Activated CD4-positive, alpha-beta memory T cell treated with anti-CD3 and anti-CD28 coated beads, Interleukin-2, amount 10 ng/mL, durations not matched to agents 7 days and 5 days (primary cell): Measurements from ENCODE around the gene ARRB1. TPM values are rescaled to one million over a fixed set of nuclear protein-coding genes. Genes with fewer than 3 reads are reported as not detected.

Experiments
- CTCF ChIA-PET: fragments of 350-600 bp; sonication (Branson Sonifier 250); formaldehyde crosslinking; loops from one replicate; lab custom pipeline; 2021; ENCODE audit warnings: antibody characterized with exemption, inconsistent platforms; lab: Charles Lee
- POLR2A ChIA-PET: fragments of 350-600 bp; sonication (Branson Sonifier 250); formaldehyde crosslinking; loops from one replicate; lab custom pipeline; 2021; ENCODE audit warnings: antibody characterized with exemption; lab: Charles Lee
- DNase-seq: peaks from one replicate; pipeline ENCODE4 v3.0.0-alpha.2; 2020
- H3K27ac Mint-ChIP-seq: one replicate; pipeline ENCODE4 v1.8.0; 2021; ENCODE audit warnings: mild to moderate bottlenecking, mixed read lengths
- H3K27me3 Mint-ChIP-seq: one replicate; pipeline ENCODE4 v1.8.0; 2021; ENCODE audit warnings: mixed read lengths
- H3K36me3 Mint-ChIP-seq: one replicate; pipeline ENCODE4 v1.8.0; 2021; ENCODE audit warnings: low read depth, mixed read lengths
- H3K4me1 Mint-ChIP-seq: one replicate; pipeline ENCODE4 v1.8.0; 2021; ENCODE audit warnings: mixed read lengths
- H3K4me3 Mint-ChIP-seq: one replicate; pipeline ENCODE4 v1.8.0; 2021; ENCODE audit warnings: mild to moderate bottlenecking, mixed read lengths
- H3K9me3 Mint-ChIP-seq: one replicate; pipeline ENCODE4 v1.8.0; 2021; ENCODE audit warnings: mixed read lengths
- total RNA-seq, 2 experiments: library from RNA; stranded (reverse); gene quantifications; one replicate each; pipeline ENCODE4 v1.2.3, GENCODE V29; 2021

The ARRB1 gene
- total RNA-seq, 2 experiments from 2014 or later: 13.4 to 19.0 TPM

- H3K27me3 Mint-ChIP-seq: peaks cover 19% of the 10 kb centered on the region
- CTCF ChIA-PET: interaction anchor here (1.3 kb wide), 1 partner anchor 93 kb away, joined by 6 read pairs; no protein-coding TSS in a partner anchor
- H3K4me1 Mint-ChIP-seq: no peaks in the 10 kb centered on the region
- POLR2A ChIA-PET: no interaction called here
- peak; percentile 38 for DNase-seq
- no peak overlapping the region for H3K4me3 Mint-ChIP-seq
- no peaks in the 10 kb centered on the region for H3K9me3 Mint-ChIP-seq
- no peak overlapping the region for H3K27ac Mint-ChIP-seq
- no peaks in the 10 kb centered on the region for H3K36me3 Mint-ChIP-seq
Measured at GRCh38 chr11:75233754-75234172, 117.7 kb downstream of the ARRB1 start.

- H3K4me1 Mint-ChIP-seq: no peaks in the 10 kb centered on the region
- no peak overlapping the region for H3K4me3 Mint-ChIP-seq
- no peaks in the 10 kb centered on the region for H3K36me3 Mint-ChIP-seq
- POLR2A ChIA-PET: no interaction called here
- no peaks in the 10 kb centered on the region for H3K9me3 Mint-ChIP-seq
- no peak overlapping the region for H3K27ac Mint-ChIP-seq
- peaks cover 8% of the 10 kb centered on the region for H3K27me3 Mint-ChIP-seq
- CTCF ChIA-PET: no interaction called here
- DNase-seq: no peak
Measured at GRCh38 chr11:75230621-75231020, 120.8 kb downstream of the ARRB1 start.

DNA sequence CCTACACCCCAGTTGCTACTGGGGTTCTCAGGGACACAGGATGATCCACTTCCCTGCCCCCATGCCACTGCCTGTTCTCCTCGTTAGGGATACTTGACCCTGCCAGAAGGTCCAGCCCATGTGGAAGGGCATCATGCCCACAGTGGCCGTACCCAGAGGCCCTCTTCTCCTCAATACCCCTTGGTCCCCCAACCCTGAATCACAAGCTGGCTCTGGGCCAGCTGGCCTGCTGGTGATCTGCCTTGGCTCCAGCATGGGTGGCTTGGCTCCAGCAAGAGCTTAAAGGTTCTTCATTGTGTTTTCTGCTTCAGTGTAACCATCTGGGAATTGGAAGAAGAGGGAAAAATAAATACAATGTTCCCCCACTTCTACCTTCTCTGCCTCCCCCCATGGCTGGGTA, 122.0 kb downstream of the ARRB1 start:
- no peaks in the 10 kb centered on the region for H3K4me1 Mint-ChIP-seq
- H3K9me3 Mint-ChIP-seq: no peaks in the 10 kb centered on the region
- H3K4me3 Mint-ChIP-seq: no peak overlapping the region
- peaks cover 5% of the 10 kb centered on the region for H3K27me3 Mint-ChIP-seq
- ChIA-PET POLR2A (no interaction called here), CTCF (interaction anchor here (1.3 kb wide), 1 partner anchor 19 kb away, joined by 4 read pairs; no protein-coding TSS in a partner anchor)
- no peaks in the 10 kb centered on the region for H3K36me3 Mint-ChIP-seq
- DNase-seq: no peak
- H3K27ac Mint-ChIP-seq: no peak overlapping the region

DNA sequence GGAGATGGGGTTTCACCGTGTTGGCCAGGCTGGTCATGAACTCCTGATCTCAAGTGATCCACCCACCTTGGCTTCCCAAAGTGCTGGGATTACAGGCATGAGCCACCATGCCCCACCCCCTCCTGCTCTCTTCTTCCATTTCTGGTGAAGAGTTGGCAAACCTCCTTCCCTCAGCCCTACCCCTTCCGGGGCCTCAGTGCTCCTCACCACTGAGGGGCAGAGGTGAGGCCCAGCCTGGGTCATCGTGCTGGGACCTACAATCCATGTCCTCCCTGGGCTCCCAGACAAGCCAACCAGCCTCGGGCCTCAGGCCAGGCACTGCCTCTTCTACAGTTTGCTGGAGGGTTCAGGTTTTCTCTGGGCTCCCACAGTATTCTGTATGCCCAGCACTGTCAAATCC, 125.7 kb downstream of the ARRB1 start:
- Mint-ChIP-seq H3K4me3 (no peak overlapping the region), H3K9me3 (no peaks in the 10 kb centered on the region), H3K36me3 (no peaks in the 10 kb centered on the region), H3K27ac (no peak overlapping the region), H3K27me3 (peaks cover 2% of the 10 kb centered on the region), H3K4me1 (no peaks in the 10 kb centered on the region)
- CTCF ChIA-PET: interaction anchor here (1.3 to 2.7 kb wide), 2 partner anchors 21 to 23 kb away, joined by 3 to 9 read pairs; no protein-coding TSS in a partner anchor
- no peak for DNase-seq
- POLR2A ChIA-PET: no interaction called here

GRCh38 chr11:75223954-75224643, 127.4 kb downstream of the ARRB1 start:
- H3K36me3 Mint-ChIP-seq: no peaks in the 10 kb centered on the region
- H3K27me3 Mint-ChIP-seq: peaks cover 4% of the 10 kb centered on the region
- ChIA-PET CTCF (interaction anchor here (0.5 to 1.2 kb wide), 5 partner anchors 9 to 86 kb away, joined by 3 to 6 read pairs (median 3); no protein-coding TSS in a partner anchor), POLR2A (no interaction called here)
- no peak for DNase-seq
- no peaks in the 10 kb centered on the region for H3K9me3 Mint-ChIP-seq
- no peaks in the 10 kb centered on the region for H3K4me1 Mint-ChIP-seq
- no peak overlapping the region for H3K4me3 Mint-ChIP-seq
- H3K27ac Mint-ChIP-seq: no peak overlapping the region

DNA sequence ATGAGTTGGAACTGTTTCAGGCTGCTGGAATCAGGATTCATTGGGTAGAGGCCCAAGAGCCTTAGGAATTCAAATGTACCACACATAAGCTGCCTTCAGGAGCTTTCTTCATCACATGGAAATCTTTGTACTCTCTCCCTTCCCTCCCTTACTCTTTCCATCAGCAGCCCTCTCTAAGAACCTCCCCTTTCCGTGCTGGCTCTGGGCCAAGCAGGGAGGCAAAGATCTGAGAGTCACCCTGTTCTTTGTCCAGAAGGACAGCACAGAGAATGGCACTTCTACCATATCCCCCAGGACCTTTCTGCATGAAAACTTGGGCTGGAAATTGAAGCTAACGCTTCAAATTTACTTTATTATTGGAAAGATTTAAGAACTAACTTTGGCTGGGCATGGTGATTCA, 131.6 kb downstream of the ARRB1 start:
- no peak overlapping the region for H3K27ac Mint-ChIP-seq
- H3K4me3 Mint-ChIP-seq: no peak overlapping the region
- DNase-seq: no peak
- CTCF ChIA-PET: interaction anchor here (1.0 to 3.4 kb wide), 5 partner anchors 15 to 79 kb away, joined by 3 to 10 read pairs (median 3); no protein-coding TSS in a partner anchor
- no peaks in the 10 kb centered on the region for H3K9me3 Mint-ChIP-seq
- no peaks in the 10 kb centered on the region for H3K4me1 Mint-ChIP-seq
- POLR2A ChIA-PET: no interaction called here
- peaks cover 21% of the 10 kb centered on the region for H3K27me3 Mint-ChIP-seq
- H3K36me3 Mint-ChIP-seq: no peaks in the 10 kb centered on the region

GRCh38 chr11:75214843-75215242, 136.6 kb downstream of the ARRB1 start:
- peaks cover 33% of the 10 kb centered on the region for H3K27me3 Mint-ChIP-seq
- CTCF ChIA-PET: interaction anchor here (0.9 to 1.9 kb wide), 9 partner anchors 10 to 99 kb away, joined by 3 to 27 read pairs (median 6); partner anchors contain the start of gene TPBGL
- DNase-seq: no peak
- no peaks in the 10 kb centered on the region for H3K36me3 Mint-ChIP-seq
- H3K4me1 Mint-ChIP-seq: peaks cover 4% of the 10 kb centered on the region
- H3K9me3 Mint-ChIP-seq: no peaks in the 10 kb centered on the region
- H3K4me3 Mint-ChIP-seq: no peak overlapping the region
- POLR2A ChIA-PET: interaction anchor here (1.0 kb wide), 1 partner anchor 74 kb away, joined by 3 read pairs; no protein-coding TSS in a partner anchor
- H3K27ac Mint-ChIP-seq: no peak overlapping the region

- CTCF ChIA-PET: interaction anchor here (0.7 to 1.9 kb wide), 9 partner anchors 9 to 98 kb away, joined by 3 to 27 read pairs (median 6); partner anchors contain the start of gene TPBGL
- no peaks in the 10 kb centered on the region for H3K36me3 Mint-ChIP-seq
- H3K4me1 Mint-ChIP-seq: peaks cover 4% of the 10 kb centered on the region
- no peak overlapping the region for H3K4me3 Mint-ChIP-seq
- no peaks in the 10 kb centered on the region for H3K9me3 Mint-ChIP-seq
- H3K27ac Mint-ChIP-seq: no peak overlapping the region
- peaks cover 33% of the 10 kb centered on the region for H3K27me3 Mint-ChIP-seq
- peak; percentile 86 for DNase-seq
- POLR2A ChIA-PET: interaction anchor here (0.7 to 1.0 kb wide), 2 partner anchors 26 to 74 kb away, joined by 3 read pairs; partner anchors contain the start of gene TPBGL
Measured at GRCh38 chr11:75214411-75214821, 137.0 kb downstream of the ARRB1 start.

Other genes with a start within 250 kb of the ARRB1 start
- gene SLCO2B1, start 200.6 kb downstream of the ARRB1 start, total RNA-seq: under 1 TPM; 0.23 to 0.30 TPM
- gene TPBGL, start 110.9 kb downstream of the ARRB1 start, total RNA-seq: under 1 TPM; 0.28 to 0.38 TPM
- 1,000 to 10,000 TPM; 2,828 to 2,853 TPM for gene RPS3, start 47.9 kb upstream of the ARRB1 start, total RNA-seq
- 1 to 10 TPM in 1 of 2 experiments, under 1 TPM in 1; 0.60 to 1.0 TPM for gene KLHL35, start 81.5 kb upstream of the ARRB1 start, total RNA-seq
- 100 to 1,000 TPM; 107 to 109 TPM for gene GDPD5, start 174.3 kb upstream of the ARRB1 start, total RNA-seq
- 10 to 100 TPM; 12.2 to 13.3 TPM for gene SERPINH1, start 210.6 kb upstream of the ARRB1 start, total RNA-seq